Fibroblast of lung (primary cell): ENCODE measurements around the gene CACNB2. TPM values are rescaled to one million over a fixed set of nuclear protein-coding genes. Genes with fewer than 3 reads are reported as not detected.

Experiments used
- DNase-seq, 2 donors: peaks; one replicate each; pipeline versions ENCODE4 v3.0.0 to v3.0.0-alpha.2; 2010; ENCODE audit warnings: low read depth in 2 of 2
- H2AFZ ChIP-seq: 2 replicates; pipeline ENCODE4 v1.5.1; 2012; ENCODE audit warnings: low read length, control low read depth, inconsistent platforms
- H3K27ac ChIP-seq: 2 replicates; pipeline ENCODE4 v1.5.1; 2011; ENCODE audit warnings: low read length, control low read depth; ENCODE audit not compliant: insufficient read depth
- H3K27me3 ChIP-seq: 2 replicates; pipeline ENCODE4 v1.5.1; 2011; ENCODE audit warnings: mild to moderate bottlenecking, low read length; ENCODE audit not compliant: control insufficient read depth, insufficient read depth
- H3K36me3 ChIP-seq: 2 replicates; pipeline ENCODE4 v1.5.1; 2011; ENCODE audit warnings: low read length; ENCODE audit not compliant: control insufficient read depth, insufficient read depth
- H3K4me1 ChIP-seq: 2 replicates; pipeline ENCODE4 v1.5.1; 2011; ENCODE audit warnings: low read length; ENCODE audit not compliant: control insufficient read depth, insufficient read depth; ENCODE audit errors: extremely low read depth
- H3K4me2 ChIP-seq: 2 replicates; pipeline ENCODE4 v1.5.1; 2011; ENCODE audit warnings: low read length, control low read depth; ENCODE audit not compliant: insufficient read depth; ENCODE audit errors: extremely low read depth
- H3K4me3 ChIP-seq, 4 experiments: fragments of 200-600 bp in 1 of 4; sonication (generic) in 1 of 4; replicated peaks in 1 of 4; 2 replicates each; pipeline ENCODE4 v1.5.1; 2011 to 2016; ENCODE audit warnings: low read length in 4 of 4, low read depth in 3 of 4, mild to moderate bottlenecking in 3 of 4, control low read depth in 2 of 4, inconsistent platforms in 1 of 4, mixed read lengths in 1 of 4; ENCODE audit not compliant: insufficient read depth in 1 of 4; ENCODE audit errors: control extremely low read depth in 1 of 4
- H3K79me2 ChIP-seq: 2 replicates; pipeline ENCODE4 v1.5.1; 2012; ENCODE audit warnings: mild to moderate bottlenecking, low read length, inconsistent platforms; ENCODE audit not compliant: control insufficient read depth, insufficient read depth
- H3K9ac ChIP-seq: 2 replicates; pipeline ENCODE4 v1.5.1; 2011; ENCODE audit warnings: mild to moderate bottlenecking, low read length, control low read depth; ENCODE audit not compliant: insufficient read depth
- H3K9me3 ChIP-seq: 2 replicates; pipeline ENCODE4 v1.5.1; 2012; ENCODE audit warnings: low read depth, low read length; ENCODE audit not compliant: control insufficient read depth, insufficient read depth
- H4K20me1 ChIP-seq: 2 replicates; pipeline ENCODE4 v1.5.1; 2011; ENCODE audit warnings: low read length; ENCODE audit not compliant: control insufficient read depth, insufficient read depth; ENCODE audit errors: extremely low read depth
- CTCF ChIP-seq, 2 donors: IDR thresholded peaks in 1 of 2; conservative IDR thresholded peaks in 1 of 2; 1 replicate in 1 of 2; 2 replicates in 1 of 2; pipeline ENCODE4 v1.5.1; 2011 to 2012; ENCODE audit warnings: low read length in 2 of 2, control low read depth in 1 of 2, inconsistent platforms in 1 of 2, low read depth in 1 of 2, mild to moderate bottlenecking in 1 of 2
- EZH2 ChIP-seq: IDR thresholded peaks from 2 replicates; pipeline ENCODE4 v1.5.1; 2012; ENCODE audit warnings: low read length, control low read depth, mild to moderate bottlenecking; ENCODE audit errors: missing control alignments
- polyA plus RNA-seq, 2 donors: library from polyadenylated mRNA; depleted of rRNA in 1 of 2; stranded (reverse) in 1 of 2; unstranded in 1 of 2; fragments of >200 nt; gene quantifications; 2 replicates each; pipeline ENCODE4 v1.2.1, GENCODE V29; 2011 to 2012; ENCODE audit warnings: missing spikeins in 1 of 2
- total RNA-seq: library from RNA; depleted of rRNA; stranded (reverse); fragments of >200 nt; gene quantifications from 2 replicates; pipeline ENCODE4 v1.2.1, GENCODE V29; 2014

CACNB2 gene
- total and polyA plus RNA-seq, 2 donors (not counting 1 experiment from before 2014, with no cell fraction given) = 0.66 to 0.70 TPM

GRCh38 chr10:18436902-18437301 is 296.7 kb downstream of the CACNB2 start:
- Histone ChIP-seq H3K9ac (no peak overlapping the region), H3K4me2 (no peak overlapping the region), H4K20me1 (no peaks in the 10 kb centered on the region), H3K4me3 (no peak overlapping the region), H3K4me1 (no peaks in the 10 kb centered on the region), H3K36me3 (no peaks in the 10 kb centered on the region), H2AFZ (no peak overlapping the region), H3K79me2 (no peaks in the 10 kb centered on the region), H3K9me3 (no peaks in the 10 kb centered on the region), H3K27ac (no peak overlapping the region), H3K27me3 (no peaks in the 10 kb centered on the region)
- TF ChIP-seq EZH2 = no peak
- no peak for TF ChIP-seq CTCF (conservative IDR thresholded peaks at IDR 0.05 in 1 of 2, IDR thresholded peaks at IDR 0.05 in 1 of 2; ENCODE audit: low read depth in 1 of 2, low read length in 2 of 2)
- DNase-seq = no peak

GRCh38 chr10:18437486-18437885 is 297.3 kb downstream of the CACNB2 start:
- Histone ChIP-seq H3K36me3 (no peaks in the 10 kb centered on the region), H3K4me3 (no peak overlapping the region), H3K9me3 (no peaks in the 10 kb centered on the region), H3K27me3 (no peaks in the 10 kb centered on the region), H2AFZ (no peak overlapping the region), H3K9ac (no peak overlapping the region), H3K79me2 (no peaks in the 10 kb centered on the region), H3K27ac (no peak overlapping the region), H4K20me1 (no peaks in the 10 kb centered on the region), H3K4me2 (no peak overlapping the region), H3K4me1 (no peaks in the 10 kb centered on the region)
- TF ChIP-seq CTCF (conservative IDR thresholded peaks at IDR 0.05 in 1 of 2, IDR thresholded peaks at IDR 0.05 in 1 of 2; ENCODE audit: low read depth in 1 of 2, low read length in 2 of 2) (no peak), EZH2 (no peak)
- DNase-seq = peak in 1 of 2 donors; percentile 39

GRCh38 chr10:18438361-18439126 is 298.3 kb downstream of the CACNB2 start:
- H3K4me3 ChIP-seq = no peak overlapping the region
- no peaks in the 10 kb centered on the region for H3K9me3 ChIP-seq
- no peaks in the 10 kb centered on the region for H4K20me1 ChIP-seq
- no peaks in the 10 kb centered on the region for H3K4me1 ChIP-seq
- TF ChIP-seq EZH2 (no peak), CTCF (conservative IDR thresholded peaks at IDR 0.05 in 1 of 2, IDR thresholded peaks at IDR 0.05 in 1 of 2; ENCODE audit: low read depth in 1 of 2, low read length in 2 of 2) (no peak)
- no peaks in the 10 kb centered on the region for H3K36me3 ChIP-seq
- H3K4me2 ChIP-seq = no peak overlapping the region
- no peaks in the 10 kb centered on the region for H3K27me3 ChIP-seq
- no peak for DNase-seq
- no peak overlapping the region for H3K27ac ChIP-seq
- H3K79me2 ChIP-seq = no peaks in the 10 kb centered on the region
- H2AFZ ChIP-seq = no peak overlapping the region
- no peak overlapping the region for H3K9ac ChIP-seq
